ENCODE results near the gene MGMT. TPM values are rescaled to one million over a fixed set of nuclear protein-coding genes. Genes with fewer than 3 reads are reported as not detected.

Gene MGMT
- total and polyA plus RNA-seq, 2 donors (not counting 3 experiments of a cell fraction or from before 2014, with no cell fraction given) = 15.0 to 15.2 TPM

- FAIRE-seq = no peak
- no peak overlapping the region for H3K9ac ChIP-seq (replicated peaks; ENCODE audit: extremely low read depth, insufficient read depth, low read length)
- peaks cover 4% of the 10 kb centered on the region for H3K9me3 ChIP-seq (replicated peaks; ENCODE audit: control insufficient read depth, insufficient read depth, low read length)
- no peaks in the 10 kb centered on the region for H3K36me3 ChIP-seq (ENCODE audit: control insufficient read depth in 2 of 2, extremely low read depth in 1 of 2, insufficient read depth in 2 of 2, low read length in 2 of 2)
- ChIA-PET POLR2A (no interaction called here), CTCF (no interaction called here)
- dilution Hi-C loops (cut with MboI; ENCODE audit: extremely low pct_ligation_motif_present, low sequenced_read_pairs) = no loop called here
- TF ChIP-seq JUN (IDR thresholded peaks at IDR 0.05; ENCODE audit: borderline replicate concordance, insufficient read depth, insufficient read length, low read depth) = no peak
- no peak for TF ChIP-seq FOS (IDR thresholded peaks at IDR 0.05; ENCODE audit: borderline replicate concordance, insufficient read depth, low read length)
- no peak for TF ChIP-seq MYC (IDR thresholded peaks at IDR 0.05; ENCODE audit: low read depth, low read length)
- no peak for TF ChIP-seq POLR2AphosphoS5 (IDR thresholded peaks at IDR 0.05; ENCODE audit: insufficient read depth, low read depth, low read length)
- no peak for TF ChIP-seq EZH2 (IDR thresholded peaks at IDR 0.05; ENCODE audit: borderline replicate concordance, low read depth, low read length, severe bottlenecking)
- no peak for TF ChIP-seq MAX (IDR thresholded peaks at IDR 0.05; ENCODE audit: insufficient read depth, insufficient read length)
- TF ChIP-seq POLR2A (IDR thresholded peaks at IDR 0.05; ENCODE audit: low read depth, low read length) = no peak
- no peak for TF ChIP-seq GATA2 (IDR thresholded peaks at IDR 0.05; ENCODE audit: insufficient read depth, insufficient read length, low read depth, low read length)
- no peak for TF ChIP-seq CTCF (IDR thresholded peaks at IDR 0.05; ENCODE audit: extremely low read depth in 1 of 2, insufficient read depth in 1 of 2, low read depth in 1 of 2, low read length in 2 of 2)
- BruUV-seq (replicated peaks) = no TSS peak
- no peak for DNase-seq (ENCODE audit: low read depth, low spot score)
- intact Hi-C loops (cut with micrococcal nuclease) = no loop called here
- H4K20me1 ChIP-seq (replicated peaks; ENCODE audit: control insufficient read depth, extremely low read depth, insufficient read depth, low read length) = no peaks in the 10 kb centered on the region
- H3K4me2 ChIP-seq (ENCODE audit: insufficient read depth, low read length) = no peak overlapping the region
- H3K79me2 ChIP-seq (ENCODE audit: control insufficient read depth, insufficient read depth, low read length) = no peaks in the 10 kb centered on the region
- H3K9me1 ChIP-seq (replicated peaks; ENCODE audit: control insufficient read depth, extremely low read depth, insufficient read depth, low read length) = no peaks in the 10 kb centered on the region
- H3K4me3 ChIP-seq (replicated peaks in 1 of 3; ENCODE audit: insufficient read depth in 1 of 3, low read depth in 1 of 3, low read length in 3 of 3) = no peak overlapping the region
- H2AFZ ChIP-seq (ENCODE audit: low read depth, low read length) = no peak overlapping the region
- no peaks in the 10 kb centered on the region for H3K27me3 ChIP-seq (ENCODE audit: control insufficient read depth in 2 of 2, insufficient read depth in 2 of 2, low read length in 2 of 2)
- no peaks in the 10 kb centered on the region for H3K4me1 ChIP-seq (ENCODE audit: control insufficient read depth, extremely low read depth, insufficient read depth, low read length)
- H3K27ac ChIP-seq (ENCODE audit: insufficient read depth, low read depth, low read length) = no peak overlapping the region
Observed at GRCh38 chr10:129770286-129770685, 303.2 kb downstream of the MGMT start.
